Ovary (tissue), 9 donors: ENCODE results near the gene RUNX1. TPM values are rescaled to one million over a fixed set of nuclear protein-coding genes. Genes with fewer than 3 reads are reported as not detected.

ENCODE experiments used
- DNase-seq, 5 donors: peaks; one replicate each; pipeline ENCODE4 v3.0.0-alpha.2; 2019 to 2020
- H3K27ac ChIP-seq, 2 donors: fragments of 200-600 bp; one replicate each; pipeline versions ENCODE4 v1.5.1 to v1.8.0; 2019 to 2022
- H3K27me3 ChIP-seq: fragments of 200-600 bp; one replicate; pipeline ENCODE4 v1.8.0; 2022
- H3K36me3 ChIP-seq: fragments of 200-600 bp; sonication (generic); one replicate; pipeline ENCODE4 v1.5.1; 2019
- H3K4me1 ChIP-seq: one replicate; pipeline ENCODE4 v1.8.1; 2013; ENCODE audit warnings: mild to moderate bottlenecking, moderate library complexity; ENCODE audit not compliant: insufficient read depth
- H3K4me3 ChIP-seq: fragments of 200-600 bp; sonication (generic); one replicate; pipeline ENCODE4 v1.5.1; 2017
- H3K9me3 ChIP-seq, 2 donors: fragments of 200-600 bp in 1 of 2; sonication (generic) in 1 of 2; one replicate each; pipeline versions ENCODE4 v1.5.1 to v1.8.1; 2013 to 2019; ENCODE audit warnings: mild to moderate bottlenecking in 1 of 2, moderate library complexity in 1 of 2
- CTCF ChIP-seq, 3 donors: fragments of 450-650 bp in 2 of 3; fragments of 200-600 bp in 1 of 3; IDR thresholded peaks; one replicate each; pipeline versions ENCODE4 v1.5.1 to v1.8.0; 2016 to 2022; ENCODE audit warnings: antibody characterized with exemption in 3 of 3, mild to moderate bottlenecking in 1 of 3
- EP300 ChIP-seq: sonication (generic); formaldehyde crosslinking; IDR thresholded peaks from one replicate; pipeline ENCODE4 v1.6.1; 2017; ENCODE audit warnings: antibody characterized with exemption
- POLR2A ChIP-seq: fragments of 450-650 bp; IDR thresholded peaks from one replicate; pipeline ENCODE4 v1.6.1; 2017; ENCODE audit warnings: antibody characterized with exemption, mild to moderate bottlenecking, moderate library complexity
- WGBS, 3 donors: extraction: QIAGEN DNeasy Blood & Tissue Kit in 1 of 3; methylation state at CpG; one replicate each; pipeline versions ENCODE4 v1.1.5 to v1.1.7; 2013 to 2017; 5-methylcytosine and 5-hydroxymethylcytosine counted together
- intact Hi-C, 4 donors: fragments of 100-400 bp; cut with DNase I; formaldehyde crosslinking; loops; one replicate each; pipeline versions ENCODE4 v1.11.0 to v1.15.1; 2022 to 2023
- polyA plus RNA-seq, 2 donors: library from polyadenylated mRNA; stranded (reverse); fragments of 200-250 nt in 1 of 2; fragments of 350-450 nt in 1 of 2; fragmentation: Illumina TruSeq in 1 of 2; extraction: RNeasy Lipid Tissue Mini Kit (QIAGEN cat#74804) in 1 of 2; gene quantifications; one replicate each; pipeline ENCODE4 v1.2.3, GENCODE V29; 2013 to 2014
- total RNA-seq, 7 donors: library from RNA; depleted of rRNA in 2 of 7; stranded (reverse); fragments of >200 nt in 2 of 7; fragmentation: NEBNext Ultra II Directional in 3 of 7; extraction: Animal tissue kit (Norgen Biotek cat#: 25700) in 3 of 7; gene quantifications; one replicate each; pipeline versions ENCODE4 v1.1.0 to v1.2.4, GENCODE V29; 2016 to 2023
- donor health status: DM: no; HTN: no; CAD: no; lungs with moderate emphysema.
- donor health status: DM: no; HTN: no; CAD: no.
- donor health status: Bipolar disorder and iron deficiency.
- donor health status: DM: yes; HTN: yes; CAD: no.
- donor health status: DM: no; HTN: no; CAD: no.
- donor health status: DM: yes; HTN: yes; CAD: no.

RUNX1 gene
- total and polyA plus RNA-seq, 9 donors: 6.0 to 27.4 (median 17.8) TPM

GRCh38 chr21:34890470-34890723, 158.7 kb downstream of the RUNX1 start:
- TF ChIP-seq CTCF (IDR thresholded peaks at IDR 0.05): no peak
- TF ChIP-seq EP300: no peak
- no peak for TF ChIP-seq POLR2A
- Histone ChIP-seq H3K27ac (peak overlapping the region; percentile 34 to 80), H3K27me3 (no peaks in the 10 kb centered on the region), H3K4me3 (peak overlapping the region; percentile 54), H3K9me3 (no peaks in the 10 kb centered on the region), H3K36me3 (no peaks in the 10 kb centered on the region), H3K4me1 (peaks cover 2% of the 10 kb centered on the region)
- intact Hi-C loops: loop anchor here in 1 of 4 donors (5.0 to 10.0 kb wide), 2 partner anchors 954 to 1052 kb away; no protein-coding TSS in a partner anchor
- DNase-seq: no peak
- WGBS, 3 donors: 16 to 17% (median 17%) methylated on average over 14 of the region's 14 CpGs

GRCh38 chr21:34889676-34890469, 159.2 kb downstream of the RUNX1 start:
- TF ChIP-seq EP300 (no peak), CTCF (IDR thresholded peaks at IDR 0.05) (peak; percentile 47 to 90 (median 78)), POLR2A (no peak)
- WGBS, 3 donors: 1% methylated on average over 65 to 98 of the region's 98 CpGs
- DNase-seq: peak; percentile 66 to 84 (median 71)
- H3K4me3 ChIP-seq: peak overlapping the region; percentile 54
- peaks cover 2% of the 10 kb centered on the region for H3K4me1 ChIP-seq
- H3K36me3 ChIP-seq: no peaks in the 10 kb centered on the region
- H3K27me3 ChIP-seq: no peaks in the 10 kb centered on the region
- H3K9me3 ChIP-seq: no peaks in the 10 kb centered on the region
- H3K27ac ChIP-seq: peak overlapping the region; percentile 34 to 80
- intact Hi-C loops: loop anchor here in 2 of 4 donors (5.0 to 10.0 kb wide), 7 partner anchors 88 to 1052 kb away; no protein-coding TSS in a partner anchor

GRCh38 chr21:34889320-34889675, 159.8 kb downstream of the RUNX1 start:
- peaks cover 2% of the 10 kb centered on the region for H3K4me1 ChIP-seq
- intact Hi-C loops: loop anchor here in 2 of 4 donors (5.0 to 10.0 kb wide), 5 partner anchors 87 to 953 kb away; no protein-coding TSS in a partner anchor
- peak overlapping the region; percentile 54 for H3K4me3 ChIP-seq
- H3K36me3 ChIP-seq: no peaks in the 10 kb centered on the region
- H3K27ac ChIP-seq: peak overlapping the region; percentile 34 to 80
- no peaks in the 10 kb centered on the region for H3K9me3 ChIP-seq
- TF ChIP-seq POLR2A (no peak), EP300 (no peak), CTCF (IDR thresholded peaks at IDR 0.05) (no peak)
- WGBS, 3 donors: 0% methylated on average over 31 to 45 of the region's 45 CpGs
- DNase-seq: peak; percentile 39 to 77 (median 65)
- no peaks in the 10 kb centered on the region for H3K27me3 ChIP-seq

- Histone ChIP-seq H3K27me3 (no peaks in the 10 kb centered on the region), H3K27ac (peak overlapping the region; percentile 34 to 80), H3K36me3 (no peaks in the 10 kb centered on the region), H3K4me3 (peak overlapping the region; percentile 54), H3K4me1 (peaks cover 2% of the 10 kb centered on the region), H3K9me3 (no peaks in the 10 kb centered on the region)
- 0 to 1% (median 0%) methylated on average over 27 to 96 of the region's 96 CpGs for WGBS, 3 donors
- intact Hi-C loops: loop anchor here in 2 of 4 donors (5.0 to 10.0 kb wide), 5 partner anchors 86 to 954 kb away; no protein-coding TSS in a partner anchor
- TF ChIP-seq CTCF (IDR thresholded peaks at IDR 0.05): no peak
- peak; percentile 42 for TF ChIP-seq EP300
- TF ChIP-seq POLR2A: peak; percentile 67
- peak; percentile 87 to 93 (median 90) for DNase-seq
Measured at GRCh38 chr21:34888569-34889319, 160.4 kb downstream of the RUNX1 start.
